Measurements from ENCODE around the gene CELF4.

GRCh38 chr18:37524498-37525261, 40.9 kb downstream of the CELF4 start:
- TF ChIP-seq CTCF (conservative IDR thresholded peaks at IDR 0.05) (no peak), ZFX (IDR thresholded peaks at IDR 0.05) (no peak)

Data from C4-2B (cell line).